Prostate gland (tissue), 2 donors: Measurements from ENCODE around the gene ME3. TPM values are rescaled to one million over a fixed set of nuclear protein-coding genes. Genes with fewer than 3 reads are reported as not detected.

Experiments used
- DNase-seq: peaks from one replicate; pipeline ENCODE4 v3.0.0-alpha.2; 2019; ENCODE audit warnings: low spot score
- H3K27ac ChIP-seq, 2 donors: fragments of 200-600 bp; sonication (generic); 2 replicates each; pipeline ENCODE4 v1.5.1; 2017 to 2019
- H3K27me3 ChIP-seq: fragments of 200-600 bp; sonication (generic); replicated peaks from 2 replicates; pipeline ENCODE4 v1.5.1; 2019; ENCODE audit not compliant: insufficient read depth
- H3K36me3 ChIP-seq, 2 donors: fragments of 200-600 bp; sonication (generic); 1 replicate in 1 of 2; 2 replicates in 1 of 2; pipeline versions ENCODE4 v1.5.1 to v1.8.1; 2017 to 2019
- H3K4me1 ChIP-seq: fragments of 200-600 bp; sonication (generic); replicated peaks from 2 replicates; pipeline ENCODE4 v1.5.1; 2019
- H3K4me3 ChIP-seq, 2 donors: fragments of 200-600 bp; sonication (generic); 2 replicates each; pipeline ENCODE4 v1.5.1; 2017 to 2019
- H3K9me3 ChIP-seq: fragments of 200-600 bp; sonication (generic); 2 replicates; pipeline ENCODE4 v1.5.1; 2017
- POLR2A ChIP-seq: fragments of 450-650 bp; IDR thresholded peaks from one replicate; pipeline ENCODE4 v1.6.1; 2016; ENCODE audit warnings: antibody characterized with exemption, mild to moderate bottlenecking
- POLR2AphosphoS5 ChIP-seq: sonication (generic); formaldehyde crosslinking; IDR thresholded peaks from one replicate; pipeline ENCODE4 v1.6.1; 2017; ENCODE audit warnings: antibody characterized with exemption
- WGBS: methylation state at CpG from one replicate; pipeline ENCODE4 v1.1.5; 2018; 5-methylcytosine and 5-hydroxymethylcytosine counted together
- intact Hi-C: fragments of 100-400 bp; cut with DNase I; formaldehyde crosslinking; loops from one replicate; pipeline ENCODE4 v1.14.2; 2022
- total RNA-seq, 2 donors: library from RNA; depleted of rRNA; stranded (reverse); fragments of >200 nt; gene quantifications; one replicate each; pipeline ENCODE4 v1.1.0, GENCODE V29; 2016
- TF ChIP-seq, protein P1 (sequence below), 4 experiments: fragments of 200-600 bp in 2 of 4; fragments of 450-650 bp in 2 of 4; sonication (generic) in 2 of 4; IDR thresholded peaks; 1 replicate in 3 of 4; 2 replicates in 1 of 4; pipeline ENCODE4 v1.5.1; 2016 to 2019; ENCODE audit warnings: antibody characterized with exemption in 4 of 4, mild to moderate bottlenecking in 2 of 4, moderate library complexity in 2 of 4

ME3 gene
- total RNA-seq, 2 donors from 2014 or later, result 31.4 to 107 TPM

DNA sequence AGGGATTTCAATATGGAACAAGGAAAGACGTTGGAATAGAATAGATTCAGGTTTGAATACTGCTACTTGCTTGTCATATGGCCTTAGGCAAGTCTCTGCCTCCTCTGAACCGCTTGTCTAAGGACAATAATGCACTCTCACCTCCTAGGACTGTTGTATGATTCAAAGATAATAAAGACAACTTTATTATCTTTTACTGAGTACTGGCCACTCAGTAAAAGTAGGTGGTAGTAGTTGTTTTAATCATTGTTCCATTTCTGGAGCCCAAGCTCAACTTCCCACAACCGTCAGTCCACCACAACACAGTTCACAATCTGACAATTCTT is 134.2 kb downstream of the ME3 start:
- Histone ChIP-seq H3K9me3 (no peaks in the 10 kb centered on the region), H3K27me3 (no peaks in the 10 kb centered on the region), H3K4me1 (no peaks in the 10 kb centered on the region), H3K27ac (no peak overlapping the region), H3K4me3 (no peak overlapping the region), H3K36me3 (no peaks in the 10 kb centered on the region)
- WGBS, result 85% methylated on average over 3 of the region's 3 CpGs
- DNase-seq, result no peak
- intact Hi-C loops, result no loop called here
- TF ChIP-seq, protein P1, sequence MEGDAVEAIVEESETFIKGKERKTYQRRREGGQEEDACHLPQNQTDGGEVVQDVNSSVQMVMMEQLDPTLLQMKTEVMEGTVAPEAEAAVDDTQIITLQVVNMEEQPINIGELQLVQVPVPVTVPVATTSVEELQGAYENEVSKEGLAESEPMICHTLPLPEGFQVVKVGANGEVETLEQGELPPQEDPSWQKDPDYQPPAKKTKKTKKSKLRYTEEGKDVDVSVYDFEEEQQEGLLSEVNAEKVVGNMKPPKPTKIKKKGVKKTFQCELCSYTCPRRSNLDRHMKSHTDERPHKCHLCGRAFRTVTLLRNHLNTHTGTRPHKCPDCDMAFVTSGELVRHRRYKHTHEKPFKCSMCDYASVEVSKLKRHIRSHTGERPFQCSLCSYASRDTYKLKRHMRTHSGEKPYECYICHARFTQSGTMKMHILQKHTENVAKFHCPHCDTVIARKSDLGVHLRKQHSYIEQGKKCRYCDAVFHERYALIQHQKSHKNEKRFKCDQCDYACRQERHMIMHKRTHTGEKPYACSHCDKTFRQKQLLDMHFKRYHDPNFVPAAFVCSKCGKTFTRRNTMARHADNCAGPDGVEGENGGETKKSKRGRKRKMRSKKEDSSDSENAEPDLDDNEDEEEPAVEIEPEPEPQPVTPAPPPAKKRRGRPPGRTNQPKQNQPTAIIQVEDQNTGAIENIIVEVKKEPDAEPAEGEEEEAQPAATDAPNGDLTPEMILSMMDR (IDR thresholded peaks at IDR 0.05), result no peak
- TF ChIP-seq POLR2A (no peak), POLR2AphosphoS5 (no peak)

DNA sequence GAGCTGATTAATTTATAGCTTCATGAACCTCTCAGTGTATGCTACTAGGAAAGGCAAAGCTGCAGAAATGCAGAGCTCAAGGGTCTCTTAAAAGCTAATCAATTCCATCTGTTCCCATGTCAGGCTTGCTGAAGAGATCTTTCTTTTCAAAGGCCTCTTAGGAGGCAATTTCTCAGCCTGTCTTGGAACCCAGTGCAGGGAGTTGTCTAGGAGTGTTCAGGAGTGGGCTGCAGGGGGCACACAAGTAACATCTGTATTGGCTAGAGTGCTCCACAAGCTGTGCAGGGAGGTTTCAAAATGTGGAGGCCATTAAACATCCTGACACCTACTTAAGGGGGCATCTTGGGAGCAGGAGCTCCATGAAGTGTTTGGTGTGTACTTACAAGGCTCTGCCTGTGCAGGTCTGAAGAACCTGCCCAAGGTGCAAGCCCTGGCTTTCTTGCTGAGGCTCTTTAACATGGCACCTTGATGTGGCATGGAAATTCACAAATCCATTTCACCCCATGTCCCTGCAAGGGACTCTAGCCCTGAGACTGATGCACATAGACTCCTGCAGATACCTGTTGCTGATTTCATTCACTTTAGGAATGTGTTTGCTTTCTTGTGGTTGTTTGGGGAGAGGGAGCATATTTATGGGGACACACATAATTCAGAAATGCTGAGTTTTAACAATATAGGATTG is 134.7 kb downstream of the ME3 start:
- Histone ChIP-seq H3K9me3 (no peaks in the 10 kb centered on the region), H3K4me1 (no peaks in the 10 kb centered on the region), H3K27me3 (no peaks in the 10 kb centered on the region), H3K4me3 (no peak overlapping the region), H3K36me3 (no peaks in the 10 kb centered on the region), H3K27ac (no peak overlapping the region)
- intact Hi-C loops, result no loop called here
- DNase-seq, result no peak
- no peak for TF ChIP-seq POLR2AphosphoS5
- TF ChIP-seq, protein P1 (IDR thresholded peaks at IDR 0.05), result no peak
- no peak for TF ChIP-seq POLR2A

DNA sequence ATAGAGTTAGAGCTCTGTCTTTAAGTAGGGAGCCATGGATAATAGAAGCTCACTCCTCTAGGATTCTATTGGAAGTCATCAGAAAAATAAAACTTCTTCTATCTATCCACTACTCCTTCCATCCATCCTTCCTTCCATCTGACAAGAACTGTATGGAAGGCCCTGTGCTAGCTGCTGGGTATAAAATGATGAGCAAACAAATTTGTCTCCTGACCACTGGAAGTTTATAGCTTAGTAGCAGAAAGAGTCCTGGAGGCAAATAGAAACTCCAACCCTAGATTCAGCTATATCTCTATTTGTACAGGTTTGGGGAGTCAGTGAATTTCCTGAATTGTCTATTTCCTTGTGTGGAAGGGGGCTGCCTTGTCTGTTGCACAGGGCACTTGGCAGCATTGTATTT is 136.6 kb downstream of the ME3 start:
- TF ChIP-seq POLR2A (no peak), POLR2AphosphoS5 (no peak)
- TF ChIP-seq, protein P1 (IDR thresholded peaks at IDR 0.05), result no peak

DNA sequence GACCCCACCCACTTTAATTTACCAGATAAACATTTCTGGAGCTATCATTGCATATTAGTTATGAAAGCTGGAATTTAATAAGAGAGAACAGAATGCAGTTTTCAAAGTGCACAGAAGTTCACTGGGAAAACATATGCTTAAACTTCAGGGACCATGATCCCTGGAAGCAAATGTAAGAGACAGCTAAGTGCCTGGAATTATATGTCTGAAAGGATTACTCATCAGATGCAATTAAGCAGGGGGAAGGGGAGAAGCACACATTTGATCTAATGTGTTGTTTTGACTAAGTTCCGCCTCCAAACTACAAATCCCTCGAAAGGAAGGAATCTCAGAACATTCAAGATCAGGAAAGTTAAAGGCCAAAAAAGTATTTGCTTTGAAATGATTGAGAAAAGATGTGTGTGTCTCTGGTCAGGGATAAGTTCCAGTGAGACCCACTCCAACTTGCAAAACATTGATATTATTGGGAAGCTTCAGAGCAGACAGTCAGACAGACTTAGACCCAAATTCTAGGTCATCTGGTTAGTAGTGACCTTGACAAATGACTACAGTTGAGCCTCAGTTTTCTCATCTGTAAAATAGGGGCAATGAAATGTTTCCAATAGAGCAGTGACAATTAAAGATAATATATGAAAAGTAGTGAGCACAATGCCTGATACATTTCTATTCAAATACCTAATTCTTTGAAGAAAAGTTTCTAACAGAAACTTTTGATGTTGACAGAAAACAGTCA is 147.6 kb downstream of the ME3 start:
- Histone ChIP-seq H3K27me3 (no peaks in the 10 kb centered on the region), H3K36me3 (no peaks in the 10 kb centered on the region), H3K9me3 (no peaks in the 10 kb centered on the region), H3K4me3 (no peak overlapping the region), H3K4me1 (no peaks in the 10 kb centered on the region), H3K27ac (peak overlapping the region; percentile 21 to 57)
- no peak for DNase-seq
- 53% methylated on average over 2 of the region's 2 CpGs for WGBS
- intact Hi-C loops, result no loop called here
- TF ChIP-seq POLR2A (no peak), POLR2AphosphoS5 (no peak)
- TF ChIP-seq, protein P1 (IDR thresholded peaks at IDR 0.05), result no peak

More for the DNA sequence above, 136.6 kb downstream of the ME3 start:
- H3K36me3 ChIP-seq, result no peaks in the 10 kb centered on the region
- no peak overlapping the region for H3K4me3 ChIP-seq
- H3K27me3 ChIP-seq, result no peaks in the 10 kb centered on the region
- intact Hi-C loops, result no loop called here
- H3K9me3 ChIP-seq, result no peaks in the 10 kb centered on the region
- H3K4me1 ChIP-seq, result no peaks in the 10 kb centered on the region
- DNase-seq, result no peak
- H3K27ac ChIP-seq, result no peak overlapping the region
